Erythroblast (primary cell): ENCODE measurements around the gene ADAMTS16.

Source experiments
- GATA1 ChIP-seq: IDR thresholded peaks from 2 replicates; pipeline ENCODE4 v1.6.1; 2011; ENCODE audit warnings: low read depth, mild to moderate bottlenecking, control low read depth, low read length, moderate library complexity
- POLR2A ChIP-seq: IDR thresholded peaks from 2 replicates; pipeline ENCODE4 v1.6.1; 2011; ENCODE audit warnings: mild to moderate bottlenecking, low read length

- no peak for TF ChIP-seq POLR2A
- TF ChIP-seq GATA1: no peak
These were observed 212.5 kb downstream of the ADAMTS16 start for GRCh38 chr5:5352675-5353074.
